GM12892 (cell line): ENCODE results near the gene SYT12.

Experiments
- POLR2A ChIP-seq: IDR thresholded peaks from 2 replicates; pipeline ENCODE4 v1.6.1; 2011; ENCODE audit warnings: low read depth, low read length, control low read depth
- TAF1 ChIP-seq: IDR thresholded peaks from 2 replicates; pipeline ENCODE4 v1.6.1; 2011; ENCODE audit warnings: low read depth, mild to moderate bottlenecking, control low read depth, low read length, borderline replicate concordance

DNA sequence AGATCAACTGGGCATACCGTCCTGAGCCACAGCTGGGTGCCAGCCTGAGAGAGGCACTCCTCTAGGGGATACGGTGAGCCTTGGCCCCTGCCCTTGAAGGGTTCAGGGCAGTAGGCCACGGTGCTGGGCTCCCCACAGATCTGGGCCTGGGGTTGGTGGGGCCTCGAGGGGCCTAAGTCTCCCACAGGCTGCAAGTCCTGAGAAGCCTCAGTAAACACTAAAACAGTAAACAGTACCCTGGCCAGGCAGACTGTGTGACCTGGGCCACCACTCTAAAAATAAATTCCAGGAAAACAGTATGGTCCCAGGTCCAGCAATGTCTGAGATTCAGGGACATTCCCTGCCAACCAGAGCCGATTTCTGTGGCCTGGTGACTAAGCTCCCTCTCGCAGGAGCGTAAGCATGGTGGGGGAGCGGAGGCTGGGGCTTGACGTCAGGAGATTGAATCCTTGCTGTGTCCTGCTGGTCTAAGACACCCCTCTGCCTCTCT lies 31.5 kb downstream of the SYT12 start:
- TF ChIP-seq POLR2A: no peak
- no peak for TF ChIP-seq TAF1
